ENCODE measurements around the gene MIEF2. TPM values are rescaled to one million over a fixed set of nuclear protein-coding genes. Genes with fewer than 3 reads are reported as not detected.
A peak's percentile ranks its signal among the peaks of the same experiment; 100 is the strongest.

Gene MIEF2
- total RNA-seq, 1 donor from 2014 or later: 32.7 TPM

DNA sequence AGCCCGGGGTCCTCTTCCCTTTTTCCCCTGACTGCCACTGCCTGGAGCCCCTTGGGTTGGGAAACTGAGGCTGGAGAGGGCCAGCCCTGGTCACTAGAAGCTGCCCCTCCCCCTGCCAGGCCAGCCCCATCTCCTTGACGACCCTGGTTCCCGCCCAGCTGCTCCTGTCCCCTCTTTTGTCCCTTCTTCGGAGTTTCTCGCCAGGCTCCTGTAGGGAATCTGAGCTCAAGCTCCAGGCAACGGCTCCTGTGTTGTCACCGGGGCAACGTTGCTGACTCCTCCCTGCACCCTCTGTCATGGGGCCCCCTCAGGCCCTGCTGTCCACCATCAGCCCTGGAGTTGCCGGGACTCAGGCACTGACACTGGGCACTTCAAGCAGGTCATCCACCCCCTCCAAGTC lies 29.3 kb upstream of the MIEF2 start:
- ATAC-seq (ENCODE audit: poor library complexity) (no peak), DNase-seq (no peak)
- intact Hi-C loops (cut with DNase I): no loop called here

GRCh38 chr17:18233803-18234518 lies 26.5 kb upstream of the MIEF2 start:
- intact Hi-C loops (cut with DNase I): no loop called here
- no peak for DNase-seq
- ATAC-seq (ENCODE audit: poor library complexity): no peak

DNA sequence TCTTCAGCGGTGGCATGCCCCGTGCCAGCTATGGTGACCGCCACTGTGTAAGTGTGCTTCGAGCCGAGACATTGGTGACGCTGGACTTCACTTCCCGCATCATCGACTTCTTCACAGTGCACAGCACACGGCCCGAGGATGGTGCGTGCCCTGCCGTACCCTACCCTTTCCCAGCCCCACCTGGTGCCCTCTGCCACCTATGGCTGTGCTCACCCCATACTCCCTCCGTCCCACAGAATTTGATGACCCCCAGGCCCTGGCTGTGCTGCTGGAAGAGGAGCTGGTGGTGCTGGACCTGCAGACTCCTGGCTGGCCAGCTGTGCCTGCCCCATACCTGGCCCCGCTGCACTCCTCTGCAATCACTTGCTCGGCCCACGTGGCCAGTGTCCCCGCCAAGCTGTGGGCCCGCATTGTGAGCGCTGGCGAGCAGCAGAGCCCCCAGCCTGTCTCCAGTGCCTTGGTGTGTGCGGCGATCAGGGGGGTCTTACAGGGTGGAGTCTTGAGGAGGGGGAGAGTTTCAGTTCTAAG lies 25.5 kb upstream of the MIEF2 start:
- intact Hi-C loops (cut with DNase I): no loop called here
- ATAC-seq (ENCODE audit: poor library complexity): no peak
- DNase-seq: no peak

DNA sequence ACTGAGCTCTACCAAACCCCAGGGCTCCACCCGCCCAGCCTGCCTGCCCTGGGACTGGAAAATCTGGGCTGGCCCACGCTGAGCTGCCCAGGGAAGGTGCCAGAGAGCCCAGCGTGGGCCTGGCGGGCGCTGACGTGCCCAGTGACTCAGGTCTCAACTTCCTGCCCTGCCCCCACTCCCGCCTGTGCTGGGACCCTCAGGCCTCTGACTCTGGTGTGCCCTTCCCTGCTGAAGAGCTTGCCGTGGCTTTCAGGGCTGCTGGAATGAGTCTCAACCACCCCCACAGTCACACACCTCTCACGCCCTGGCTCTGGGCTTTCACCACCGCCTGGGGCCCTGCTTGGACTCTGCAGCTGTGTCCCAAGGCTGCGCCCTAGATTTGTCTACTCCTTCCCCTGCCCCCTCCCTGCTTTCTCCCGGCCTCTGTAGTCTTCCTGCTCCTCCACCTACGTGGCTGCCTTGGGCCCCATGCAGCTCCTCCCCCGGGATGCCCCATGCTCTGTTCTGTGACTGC lies 24.7 kb upstream of the MIEF2 start:
- DNase-seq (no peak), ATAC-seq (ENCODE audit: poor library complexity) (no peak)
- intact Hi-C loops (cut with DNase I): no loop called here

DNA sequence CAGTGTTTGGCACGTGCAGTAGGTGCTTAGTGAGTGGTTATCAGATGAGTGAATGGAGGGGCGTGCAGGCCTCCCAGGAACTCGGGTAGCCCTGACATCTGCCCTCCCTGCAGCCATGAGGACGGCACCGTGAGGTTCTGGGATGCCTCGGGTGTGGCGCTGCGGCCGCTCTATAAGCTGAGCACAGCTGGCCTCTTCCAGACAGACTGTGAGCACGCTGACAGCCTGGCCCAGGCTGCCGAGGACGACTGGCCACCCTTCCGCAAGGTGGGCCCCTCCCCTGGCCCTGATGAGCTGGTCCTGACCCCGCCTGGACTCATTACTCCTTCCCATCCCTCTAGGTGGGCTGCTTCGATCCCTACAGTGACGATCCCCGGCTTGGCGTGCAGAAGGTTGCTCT lies 24.0 kb upstream of the MIEF2 start:
- ATAC-seq (ENCODE audit: poor library complexity) (no peak), DNase-seq (no peak)
- intact Hi-C loops (cut with DNase I): no loop called here

- intact Hi-C loops (cut with DNase I): no loop called here
- ATAC-seq (ENCODE audit: poor library complexity): no peak
- DNase-seq: peak; percentile 35
These were observed 23.0 kb upstream of the MIEF2 start for GRCh38 chr17:18237461-18237860.

GRCh38 chr17:18238299-18238698 lies 22.2 kb upstream of the MIEF2 start:
- DNase-seq (peak; percentile 35), ATAC-seq (ENCODE audit: poor library complexity) (no peak)
- intact Hi-C loops (cut with DNase I): no loop called here

- intact Hi-C loops (cut with DNase I): no loop called here
- peak; percentile 35 for DNase-seq
- no peak for ATAC-seq (ENCODE audit: poor library complexity)
These were observed 20.0 kb upstream of the MIEF2 start for GRCh38 chr17:18240449-18240848.

- no peak for DNase-seq
- intact Hi-C loops (cut with DNase I): no loop called here
- no peak for ATAC-seq (ENCODE audit: poor library complexity)
These were observed 19.1 kb upstream of the MIEF2 start for GRCh38 chr17:18241229-18241871.

- ATAC-seq (ENCODE audit: poor library complexity): no peak
- peak; percentile 40 for DNase-seq
- intact Hi-C loops (cut with DNase I): no loop called here
These were observed 15.3 kb upstream of the MIEF2 start for GRCh38 chr17:18245038-18245776.

DNA sequence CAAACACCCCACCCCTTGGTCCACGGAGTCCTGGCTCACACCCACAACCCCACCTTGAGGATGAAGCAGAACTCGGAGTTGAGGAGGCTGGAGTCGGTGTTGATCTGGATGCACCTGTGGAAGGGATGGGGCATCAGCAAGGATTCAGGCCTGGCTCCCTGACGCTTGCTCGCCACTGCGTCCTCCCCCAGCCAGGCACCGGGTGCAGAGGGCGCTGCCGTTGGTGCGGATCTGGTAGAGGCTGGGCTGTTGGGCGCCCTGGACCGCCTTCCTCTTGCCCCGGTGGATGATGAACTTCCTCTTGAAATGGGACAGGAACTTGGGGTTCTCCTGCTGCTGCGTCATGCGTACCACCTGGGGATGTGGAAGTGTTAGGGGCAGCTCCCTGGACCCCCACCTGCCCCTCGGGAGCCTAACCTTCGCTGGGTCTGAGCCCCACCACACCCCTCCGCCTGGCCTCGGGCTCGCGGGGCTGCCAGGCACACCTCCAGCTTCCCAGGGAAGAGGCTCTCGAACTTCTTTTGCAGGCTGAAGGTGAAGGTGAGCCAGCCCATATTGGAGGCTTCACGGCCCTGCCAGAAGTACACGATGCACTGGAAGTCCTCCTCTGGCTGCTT lies 14.2 kb upstream of the MIEF2 start:
- intact Hi-C loops (cut with DNase I): no loop called here
- DNase-seq: peak; percentile 27
- ATAC-seq (ENCODE audit: poor library complexity): no peak

- intact Hi-C loops (cut with DNase I): no loop called here
These were observed 13.4 kb upstream of the MIEF2 start for GRCh38 chr17:18246880-18247612.

DNA sequence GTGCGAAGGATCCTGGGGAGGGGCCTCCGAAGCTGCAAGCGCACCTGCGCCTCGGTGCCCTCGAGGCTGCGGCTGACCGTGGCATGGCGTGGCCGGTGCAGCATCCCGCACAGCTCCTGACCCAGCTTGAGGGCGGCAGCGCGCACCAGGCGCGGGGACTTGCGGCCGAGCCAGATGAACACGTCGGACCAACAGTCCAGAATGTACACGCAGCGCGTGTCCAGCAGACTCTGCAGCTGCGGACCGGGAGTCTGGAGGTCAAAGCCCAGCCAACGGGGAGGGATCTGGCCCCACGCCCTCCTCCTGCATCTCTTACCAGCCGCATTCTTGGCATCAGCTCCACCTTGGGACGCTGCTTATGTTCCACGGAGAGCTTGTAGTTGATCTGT lies 12.9 kb upstream of the MIEF2 start:
- ATAC-seq (ENCODE audit: poor library complexity) (peak; percentile 30), DNase-seq (peak; percentile 71)
- intact Hi-C loops (cut with DNase I): no loop called here

More at GRCh38 chr17:18246880-18247612, 13.4 kb upstream of the MIEF2 start:
- ATAC-seq (ENCODE audit: poor library complexity) (peak; percentile 47), DNase-seq (peak; percentile 76)

DNA sequence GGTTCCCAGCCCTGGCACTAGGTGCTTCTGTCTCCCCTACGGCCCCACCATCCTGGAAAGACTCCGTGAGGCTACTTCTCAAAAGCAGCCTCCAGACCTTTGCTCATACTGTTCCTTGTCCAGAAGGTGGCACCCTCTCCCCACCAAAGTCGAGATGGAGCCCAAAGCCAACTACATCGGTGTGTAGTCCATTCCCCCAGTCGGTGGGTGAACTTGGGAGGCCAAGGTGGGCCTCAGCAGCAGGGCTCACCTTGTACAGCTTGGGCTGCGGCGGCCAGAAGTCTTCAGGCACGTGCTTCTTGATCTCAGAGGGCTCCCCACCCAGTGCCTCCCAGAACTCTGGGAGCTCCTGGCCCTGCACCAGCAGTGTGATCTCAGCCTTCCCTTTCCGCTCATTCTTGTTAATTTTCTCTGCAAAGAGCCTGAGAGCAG lies 12.1 kb upstream of the MIEF2 start:
- ATAC-seq (ENCODE audit: poor library complexity): peak; percentile 64
- intact Hi-C loops (cut with DNase I): no loop called here
- peak; percentile 66 for DNase-seq

- DNase-seq: no peak
- intact Hi-C loops (cut with DNase I): no loop called here
- ATAC-seq (ENCODE audit: poor library complexity): no peak
These were observed 11.7 kb upstream of the MIEF2 start for GRCh38 chr17:18248811-18249210.

DNA sequence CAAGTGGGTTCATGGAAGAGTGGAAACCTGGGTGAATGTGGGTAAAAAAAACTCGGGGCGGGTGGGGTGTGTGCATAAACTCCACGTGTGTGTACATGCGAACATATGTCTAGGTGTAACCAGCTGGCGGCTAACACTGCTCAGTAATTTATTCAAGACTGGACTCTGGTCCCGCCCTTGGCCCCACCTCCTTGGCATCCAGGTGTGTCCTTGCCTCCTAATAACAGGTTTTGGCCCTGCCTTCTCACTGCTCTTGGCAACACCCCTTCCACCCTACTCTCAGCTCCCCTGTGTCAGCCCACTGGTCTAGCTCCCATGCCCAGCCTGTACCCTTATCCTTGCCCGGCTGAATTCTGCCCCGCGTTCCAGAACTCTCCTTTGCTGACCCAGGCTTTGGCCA lies 10.2 kb upstream of the MIEF2 start:
- DNase-seq (no peak), ATAC-seq (ENCODE audit: poor library complexity) (no peak)
- intact Hi-C loops (cut with DNase I): no loop called here

GRCh38 chr17:18250708-18251107 lies 9.8 kb upstream of the MIEF2 start:
- intact Hi-C loops (cut with DNase I): no loop called here
- no peak for DNase-seq
- ATAC-seq (ENCODE audit: poor library complexity): no peak

DNA sequence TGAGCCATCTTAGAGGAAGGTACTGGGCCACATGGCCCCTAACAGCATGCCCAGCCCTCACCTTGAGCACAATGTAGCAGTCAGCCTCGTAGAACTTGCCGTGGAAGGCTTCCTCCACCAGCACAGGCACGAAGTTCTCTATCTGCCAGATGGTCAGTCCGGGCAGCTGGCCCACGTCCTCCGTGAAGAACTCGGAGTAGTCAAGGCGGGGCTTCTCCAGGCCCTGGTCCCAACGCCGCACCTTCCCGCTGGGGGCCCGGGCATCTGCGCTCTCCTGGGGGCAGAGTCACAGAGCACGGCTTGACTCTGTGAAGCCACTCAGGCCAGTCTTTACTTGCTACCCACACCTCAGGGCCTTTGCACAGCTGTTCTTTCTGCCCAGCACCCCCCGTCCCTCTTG lies 9.3 kb upstream of the MIEF2 start:
- ATAC-seq (ENCODE audit: poor library complexity): no peak
- no peak for DNase-seq
- intact Hi-C loops (cut with DNase I): no loop called here

Data from Right ventricle myocardium superior (tissue), 1 donor.